Stimulated activated CD4-positive, alpha-beta T cell treated with anti-CD3 and anti-CD28 coated beads, Interleukin-1b, Interleukin-23, amount 100 ng/mL, for 4 hours (primary cell): ENCODE results near the gene EVX2.

Source experiments
- DNase-seq, 2 donors: peaks; one replicate each; pipeline ENCODE4 v3.0.0-alpha.2; 2020; ENCODE audit warnings: low read depth in 2 of 2

EVX2 gene

GRCh38 chr2:176066645-176067588 lies 16.8 kb downstream of the EVX2 start:
- DNase-seq: no peak

GRCh38 chr2:176063958-176064357 lies 19.8 kb downstream of the EVX2 start:
- DNase-seq: no peak

GRCh38 chr2:176056406-176056805 lies 27.4 kb downstream of the EVX2 start:
- DNase-seq: no peak

- DNase-seq: no peak
Measured at GRCh38 chr2:176039375-176039774, 44.4 kb downstream of the EVX2 start.

GRCh38 chr2:176038694-176039093 lies 45.1 kb downstream of the EVX2 start:
- DNase-seq: no peak

- DNase-seq: no peak
Measured at GRCh38 chr2:176035013-176035691, 48.6 kb downstream of the EVX2 start.

- no peak for DNase-seq
Measured at GRCh38 chr2:176027806-176028205, 56.0 kb downstream of the EVX2 start.
